GM12872 (cell line): ENCODE data around the gene VSIG10L.

ENCODE experiments used
- CTCF ChIP-seq: IDR thresholded peaks from 3 replicates; pipeline ENCODE4 v1.5.1; 2011; ENCODE audit warnings: low read depth, mild to moderate bottlenecking, low read length, moderate library complexity; ENCODE audit not compliant: insufficient read depth

VSIG10L gene

GRCh38 chr19:51341066-51341465, 873 bp downstream of the VSIG10L start:
- TF ChIP-seq CTCF, result no peak

GRCh38 chr19:51339687-51340656, 2.0 kb downstream of the VSIG10L start:
- TF ChIP-seq CTCF, result peak; percentile 28; the same call in 1 of the 3 replicates

- no peak for TF ChIP-seq CTCF
Observed at GRCh38 chr19:51339313-51339686, 2.6 kb downstream of the VSIG10L start.

GRCh38 chr19:51338563-51339312, 3.2 kb downstream of the VSIG10L start:
- TF ChIP-seq CTCF, result peak; percentile 82

GRCh38 chr19:51337861-51338562, 3.9 kb downstream of the VSIG10L start:
- TF ChIP-seq CTCF, result no peak

GRCh38 chr19:51337141-51337860, 4.6 kb downstream of the VSIG10L start:
- no peak for TF ChIP-seq CTCF
